ENCODE data around the gene CHCHD6.

DNA sequence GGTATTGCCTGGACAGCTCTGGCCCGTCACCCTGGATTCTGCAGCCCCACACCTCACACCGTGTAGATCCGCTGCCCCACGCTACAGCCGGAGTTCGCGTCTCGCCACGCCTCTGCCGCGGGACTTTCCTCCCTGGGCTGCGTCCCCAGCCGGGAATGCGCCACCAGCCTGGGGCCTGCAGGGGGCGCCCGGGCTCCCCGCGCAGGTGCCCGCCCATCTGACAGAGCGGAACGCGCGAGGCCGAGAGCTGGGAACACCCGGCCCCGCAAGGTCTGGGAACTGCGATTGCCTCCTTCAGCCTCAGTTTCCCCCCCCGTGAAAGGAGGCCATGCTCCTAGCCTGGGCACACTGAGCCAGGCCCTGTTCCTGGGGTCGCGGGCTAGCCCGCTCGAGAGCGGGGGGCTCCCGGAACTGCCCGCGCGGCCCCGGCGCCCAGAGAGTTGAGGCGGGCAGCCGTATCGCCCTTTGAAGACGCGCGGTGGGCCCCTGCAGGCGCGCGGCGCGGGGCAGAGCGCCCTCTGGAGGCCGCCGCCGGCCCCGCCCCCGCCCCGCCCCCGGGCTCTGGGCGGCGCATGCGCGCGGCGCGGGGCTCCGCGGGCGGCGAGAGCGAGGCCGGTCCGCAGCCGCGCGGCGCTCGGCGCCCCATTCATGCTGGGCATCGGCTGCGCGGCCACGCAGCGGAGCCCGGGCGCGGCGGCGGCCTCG, 278.6 kb downstream of the CHCHD6 start, which contains the start of gene PLXNA1:
- TF ChIP-seq, protein P1, sequence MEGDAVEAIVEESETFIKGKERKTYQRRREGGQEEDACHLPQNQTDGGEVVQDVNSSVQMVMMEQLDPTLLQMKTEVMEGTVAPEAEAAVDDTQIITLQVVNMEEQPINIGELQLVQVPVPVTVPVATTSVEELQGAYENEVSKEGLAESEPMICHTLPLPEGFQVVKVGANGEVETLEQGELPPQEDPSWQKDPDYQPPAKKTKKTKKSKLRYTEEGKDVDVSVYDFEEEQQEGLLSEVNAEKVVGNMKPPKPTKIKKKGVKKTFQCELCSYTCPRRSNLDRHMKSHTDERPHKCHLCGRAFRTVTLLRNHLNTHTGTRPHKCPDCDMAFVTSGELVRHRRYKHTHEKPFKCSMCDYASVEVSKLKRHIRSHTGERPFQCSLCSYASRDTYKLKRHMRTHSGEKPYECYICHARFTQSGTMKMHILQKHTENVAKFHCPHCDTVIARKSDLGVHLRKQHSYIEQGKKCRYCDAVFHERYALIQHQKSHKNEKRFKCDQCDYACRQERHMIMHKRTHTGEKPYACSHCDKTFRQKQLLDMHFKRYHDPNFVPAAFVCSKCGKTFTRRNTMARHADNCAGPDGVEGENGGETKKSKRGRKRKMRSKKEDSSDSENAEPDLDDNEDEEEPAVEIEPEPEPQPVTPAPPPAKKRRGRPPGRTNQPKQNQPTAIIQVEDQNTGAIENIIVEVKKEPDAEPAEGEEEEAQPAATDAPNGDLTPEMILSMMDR (IDR thresholded peaks at IDR 0.05) = peak; percentile 62 to 94
- TF ChIP-seq POLR2A (IDR thresholded peaks at IDR 0.05) (no peak), EP300 (IDR thresholded peaks at IDR 0.05) (no peak), POLR2AphosphoS5 (IDR thresholded peaks at IDR 0.05) (peak in 1 of 3 donors; percentile 23)
